ENCODE data around the gene PHLPP2. TPM values are rescaled to one million over a fixed set of nuclear protein-coding genes. Genes with fewer than 3 reads are reported as not detected.

PHLPP2 gene
- total RNA-seq, 1 experiment from 2014 or later = 15.7 TPM

DNA sequence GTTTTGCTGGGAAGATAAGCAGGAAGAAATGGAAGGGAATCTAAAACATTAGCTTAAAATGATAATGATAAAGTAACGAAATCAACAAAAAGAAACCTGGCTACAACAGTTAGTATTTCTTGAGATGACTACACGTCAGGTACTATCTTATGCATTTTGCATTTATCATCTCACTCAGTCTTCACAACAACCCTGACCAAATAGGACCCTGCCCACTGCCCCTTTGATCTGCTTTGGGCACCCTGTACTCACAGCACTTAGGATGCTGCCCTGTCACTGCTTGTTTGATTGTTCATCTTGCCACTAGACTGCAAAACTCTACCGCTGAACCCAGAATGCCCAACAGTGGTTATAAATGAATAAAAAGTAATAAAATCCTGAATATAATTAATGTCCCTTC lies 53.3 kb downstream of the PHLPP2 start:
- no peak for DNase-seq (ENCODE audit: low read depth)

DNA sequence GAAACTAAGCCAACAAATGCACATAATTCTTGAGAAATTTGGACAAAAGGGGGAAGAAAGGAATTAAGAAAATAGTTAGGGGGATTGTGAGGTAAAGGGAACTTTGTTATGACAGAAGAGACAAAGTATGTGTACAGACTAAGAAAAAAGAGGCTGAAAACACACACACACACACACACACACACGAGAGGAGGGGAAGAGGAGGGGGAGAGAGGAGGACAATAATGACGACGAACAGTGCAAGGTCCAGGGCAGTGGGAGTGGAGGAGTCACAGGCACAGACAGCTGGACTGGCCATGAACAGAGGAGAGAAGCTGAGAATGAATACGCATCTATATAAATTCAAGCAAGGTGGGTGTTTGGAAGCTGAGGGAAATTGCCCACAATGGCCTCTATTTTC lies 54.0 kb downstream of the PHLPP2 start:
- no peak for DNase-seq (ENCODE audit: low read depth)

DNA sequence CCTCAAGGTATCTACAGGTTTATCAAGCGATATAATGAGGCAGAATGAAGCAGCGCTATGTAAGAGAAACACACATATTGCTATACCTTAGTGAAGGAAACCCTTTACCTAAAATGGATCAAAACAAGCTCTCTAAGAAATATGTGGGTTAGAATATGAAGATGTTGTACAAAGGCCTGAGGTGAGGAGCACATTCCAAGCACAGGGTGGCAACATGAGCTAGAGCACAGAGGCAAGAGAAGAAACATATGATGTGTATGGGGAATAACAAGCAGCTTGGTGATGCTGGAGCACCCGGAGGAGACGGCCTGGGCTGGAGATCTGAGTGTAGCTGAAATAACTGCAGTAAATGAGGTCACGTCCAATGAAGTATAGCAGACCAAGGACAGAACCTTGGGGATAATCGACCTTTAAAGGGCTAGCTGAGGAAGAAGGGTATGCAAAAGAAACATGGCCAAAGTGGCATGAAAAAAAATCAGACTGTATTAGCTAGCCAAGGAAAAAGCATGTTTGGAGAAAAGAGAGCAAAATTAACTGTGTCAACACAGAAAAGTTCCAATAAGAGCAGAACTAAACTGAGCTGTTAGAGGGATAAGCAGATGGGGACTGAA lies 54.5 kb downstream of the PHLPP2 start:
- DNase-seq (ENCODE audit: low read depth) = peak; percentile 2

DNA sequence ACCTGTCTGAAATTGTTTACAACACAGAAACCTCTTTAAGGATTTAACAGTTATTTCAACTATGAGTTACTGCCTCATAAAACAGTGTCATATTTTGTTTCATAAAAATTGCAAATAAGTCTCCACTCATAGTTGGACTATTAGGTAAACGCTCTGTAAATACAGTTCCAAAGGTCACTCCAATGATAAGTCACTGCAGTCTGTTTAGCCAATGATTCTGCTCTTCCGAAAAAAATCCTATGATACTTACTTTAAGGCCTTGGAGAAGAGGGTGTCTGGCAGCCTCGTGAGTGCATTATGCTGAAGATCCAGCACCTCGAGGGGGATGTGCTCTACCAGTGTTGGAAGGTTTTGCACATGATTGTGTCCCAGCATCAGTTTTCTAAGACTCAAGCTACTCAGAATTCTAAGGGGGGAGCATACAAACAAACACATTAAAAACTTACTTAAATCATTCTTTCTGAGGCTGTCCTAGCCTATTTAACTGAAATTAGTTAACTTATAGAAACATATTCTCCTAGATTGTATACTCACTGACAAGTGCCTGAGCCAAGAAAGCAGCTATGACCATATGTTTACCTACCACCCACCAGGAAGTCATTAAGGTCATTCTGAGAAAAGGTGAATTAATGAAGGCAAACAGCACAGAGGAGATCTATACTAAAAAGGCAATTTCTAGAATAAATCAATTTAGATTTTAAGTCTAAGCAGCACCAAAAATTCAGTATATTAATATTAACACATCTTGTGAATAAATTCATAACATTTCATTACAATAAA lies 57.4 kb downstream of the PHLPP2 start:
- no peak for DNase-seq (ENCODE audit: low read depth)

DNA sequence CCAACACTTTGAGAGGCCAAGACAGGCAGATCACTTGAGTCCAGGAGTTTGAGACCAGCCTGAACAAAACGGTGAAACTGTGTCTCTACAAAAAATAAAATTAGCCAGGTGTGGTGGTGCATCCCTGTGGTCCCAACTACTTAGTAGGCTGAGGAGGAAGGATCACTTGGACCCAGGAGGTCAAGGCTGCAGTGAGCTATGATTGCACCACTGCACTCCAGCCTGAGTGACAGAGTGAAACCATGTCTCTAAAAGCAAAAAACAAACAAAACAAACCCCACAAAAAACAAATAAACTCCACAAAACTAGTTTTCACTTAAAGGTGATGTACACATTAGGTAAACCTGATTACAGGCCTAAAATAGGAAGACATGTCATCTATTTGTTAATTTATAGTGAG lies 58.2 kb downstream of the PHLPP2 start:
- DNase-seq (ENCODE audit: low read depth) = no peak

DNA sequence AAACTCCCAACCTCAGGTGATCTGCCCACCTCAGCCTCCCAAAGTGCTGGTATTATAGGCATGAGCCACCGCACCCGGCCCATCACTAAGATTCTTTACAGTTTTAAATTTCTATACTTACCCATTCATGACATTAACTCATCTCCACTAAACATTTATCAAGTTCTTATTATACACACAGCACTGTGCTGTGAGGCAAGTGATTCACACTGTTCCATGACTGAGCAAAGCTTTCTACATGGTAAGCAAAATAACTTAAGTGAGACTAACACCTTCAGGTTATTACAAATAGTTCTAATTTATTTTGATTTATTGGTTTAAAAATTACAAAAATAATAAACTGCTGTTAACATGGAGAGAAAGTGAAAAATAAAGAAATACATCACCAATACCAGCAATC lies 65.0 kb downstream of the PHLPP2 start:
- no peak for DNase-seq (ENCODE audit: low read depth)

DNA sequence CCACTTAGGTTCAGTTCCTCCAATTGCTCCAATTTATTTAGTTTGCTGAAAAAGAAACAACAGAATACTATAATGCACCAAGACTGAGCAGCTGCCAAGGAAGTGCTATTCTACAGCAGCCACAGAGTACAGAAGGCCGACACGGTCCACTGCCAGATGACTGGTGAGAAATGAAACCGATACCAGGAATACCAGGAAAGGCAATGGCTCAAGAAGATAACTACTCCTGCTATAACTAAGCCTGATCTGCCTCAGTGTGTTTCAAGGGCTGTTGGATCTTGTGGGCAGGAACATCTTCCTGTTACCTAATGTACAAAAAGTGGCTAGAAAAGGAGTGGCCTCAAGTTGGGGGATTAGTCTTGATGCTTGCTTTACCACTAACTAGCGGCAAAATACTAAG lies 65.7 kb downstream of the PHLPP2 start:
- DNase-seq (ENCODE audit: low read depth) = no peak

DNA sequence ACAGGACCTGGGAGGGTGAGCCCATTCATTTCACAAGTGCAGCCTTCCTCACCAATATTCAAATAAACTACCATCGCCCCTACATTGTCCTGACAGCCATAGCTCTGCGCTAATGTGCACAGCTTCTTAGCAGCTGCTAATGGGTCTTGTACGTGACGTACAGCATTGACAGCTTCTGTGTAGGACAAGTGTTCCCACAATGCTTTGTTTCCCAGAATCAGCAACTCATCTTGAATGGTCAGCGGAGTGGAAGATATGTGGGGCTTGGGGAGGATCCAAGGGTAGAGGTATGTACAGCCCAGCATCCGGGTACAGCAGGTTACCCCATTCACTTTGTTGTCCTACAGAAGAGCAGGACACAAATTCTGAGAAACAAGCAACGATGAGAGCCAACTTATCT lies 74.8 kb downstream of the PHLPP2 start:
- DNase-seq (ENCODE audit: low read depth) = no peak

DNA sequence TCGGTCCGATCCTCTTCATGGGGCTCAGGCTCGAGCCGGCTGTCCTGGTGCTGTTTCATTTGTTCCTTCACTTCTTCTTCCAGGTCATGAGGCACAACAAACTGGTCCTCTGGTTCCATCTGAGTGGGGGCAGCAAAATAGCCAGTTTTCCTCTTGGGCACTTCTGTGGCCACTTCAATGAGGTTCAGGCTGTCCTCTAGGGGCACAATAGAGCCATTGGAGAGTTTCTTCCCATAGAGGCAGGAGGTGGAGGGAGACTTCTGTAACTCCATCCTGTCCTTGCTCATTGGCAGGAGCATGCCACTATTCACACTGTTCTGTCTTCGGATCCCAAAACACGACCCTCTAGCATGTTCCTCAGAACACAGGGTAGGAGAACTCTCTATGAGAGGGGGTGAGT lies 75.6 kb downstream of the PHLPP2 start:
- DNase-seq (ENCODE audit: low read depth) = peak; percentile 20

DNA sequence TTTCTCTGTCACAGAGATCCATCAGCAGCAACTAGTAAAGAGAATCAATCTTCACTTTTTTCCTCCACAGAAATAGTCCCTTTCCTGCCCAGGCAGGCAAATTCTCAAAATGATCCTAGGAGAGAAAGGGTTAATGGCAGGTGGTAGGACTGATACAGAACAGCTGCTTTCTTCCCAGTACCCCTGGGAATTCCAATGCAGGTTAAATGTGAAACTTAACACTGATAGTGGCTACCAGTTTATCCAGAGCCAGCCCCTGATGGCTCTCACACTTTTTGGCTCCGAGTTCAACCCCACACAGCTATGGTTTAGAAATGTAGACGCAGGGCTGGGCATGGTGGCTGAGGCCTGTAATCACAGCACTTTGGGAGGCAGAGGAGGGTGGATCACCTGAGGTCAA lies 76.3 kb downstream of the PHLPP2 start:
- no peak for DNase-seq (ENCODE audit: low read depth)

DNA sequence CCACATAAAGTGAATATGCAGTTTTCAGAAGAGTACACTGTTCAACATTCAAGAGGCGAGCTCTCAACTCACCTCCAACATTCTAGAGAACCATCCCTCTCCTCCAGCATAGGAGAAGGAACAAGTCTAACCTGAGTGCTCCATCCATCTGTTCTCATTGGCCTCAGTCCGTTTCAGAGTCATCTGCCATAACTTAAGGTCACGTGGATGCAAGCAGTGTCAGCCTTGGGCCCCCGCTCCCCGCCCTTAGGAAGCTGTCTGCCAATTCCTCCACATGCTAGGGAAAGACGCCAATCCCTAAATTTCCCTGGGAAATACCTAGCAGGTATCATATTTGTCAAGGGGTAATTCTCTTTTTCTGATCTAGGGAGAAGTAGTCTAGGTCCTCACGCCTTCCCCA lies 77.1 kb downstream of the PHLPP2 start:
- no peak for DNase-seq (ENCODE audit: low read depth)

DNA sequence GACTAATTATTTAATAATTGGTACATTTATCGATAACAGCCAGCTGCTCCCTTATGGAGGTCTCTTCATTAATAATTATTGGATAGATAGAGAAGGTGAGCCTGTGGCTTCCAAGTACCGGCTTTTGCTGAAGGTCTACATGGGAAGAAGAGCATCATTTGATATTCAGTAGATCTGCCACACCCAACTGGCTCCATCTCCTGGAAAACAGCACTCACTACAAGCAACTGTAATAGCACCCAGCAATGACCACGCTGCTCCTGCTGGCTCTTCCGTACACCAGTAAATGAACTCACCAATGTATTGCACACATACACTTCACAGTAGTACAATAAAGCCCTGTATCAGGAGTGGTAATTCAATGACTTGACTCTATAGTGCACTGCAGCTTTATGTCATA lies 79.1 kb downstream of the PHLPP2 start:
- peak; percentile 26 for DNase-seq (ENCODE audit: low read depth)

DNA sequence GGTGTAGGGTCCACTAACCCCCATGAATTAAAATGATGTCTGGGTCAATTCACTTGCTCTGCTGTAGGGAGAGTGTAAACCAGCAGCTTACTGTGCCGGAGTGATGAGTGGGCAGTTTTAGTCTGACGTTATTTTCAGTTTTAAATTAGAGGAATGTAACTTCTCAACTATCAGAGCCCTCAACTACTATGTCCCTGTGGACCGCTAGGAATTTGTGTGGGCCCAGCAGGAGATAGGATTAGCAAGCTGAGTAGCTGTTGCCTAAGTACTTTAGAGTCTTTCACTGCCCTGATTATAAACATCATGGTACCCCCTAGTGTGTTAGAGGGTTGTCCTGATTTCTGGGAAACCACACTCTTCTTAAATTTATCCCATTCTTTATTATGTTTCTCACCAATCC lies 87.1 kb downstream of the PHLPP2 start:
- no peak for DNase-seq (ENCODE audit: low read depth)

DNA sequence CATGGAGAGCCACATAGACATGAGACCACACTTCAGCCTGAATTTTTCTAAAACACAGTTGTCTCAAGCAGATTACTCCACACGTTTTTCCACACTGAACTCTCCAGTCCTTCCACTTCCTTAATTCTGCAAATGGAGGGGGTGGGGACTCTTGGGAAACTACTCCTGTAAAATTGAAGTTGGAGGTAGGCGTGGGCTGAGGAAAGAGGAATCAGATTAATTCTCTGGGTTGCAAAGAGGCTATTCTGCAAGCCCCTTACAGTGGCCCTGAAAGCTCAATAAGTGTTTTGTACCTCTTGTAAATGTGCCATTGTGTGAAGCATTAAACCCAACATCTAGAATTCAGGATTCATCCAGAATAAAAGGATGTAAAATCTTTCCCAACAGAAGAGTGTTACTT lies 88.9 kb downstream of the PHLPP2 start:
- DNase-seq (ENCODE audit: low read depth) = no peak

DNA sequence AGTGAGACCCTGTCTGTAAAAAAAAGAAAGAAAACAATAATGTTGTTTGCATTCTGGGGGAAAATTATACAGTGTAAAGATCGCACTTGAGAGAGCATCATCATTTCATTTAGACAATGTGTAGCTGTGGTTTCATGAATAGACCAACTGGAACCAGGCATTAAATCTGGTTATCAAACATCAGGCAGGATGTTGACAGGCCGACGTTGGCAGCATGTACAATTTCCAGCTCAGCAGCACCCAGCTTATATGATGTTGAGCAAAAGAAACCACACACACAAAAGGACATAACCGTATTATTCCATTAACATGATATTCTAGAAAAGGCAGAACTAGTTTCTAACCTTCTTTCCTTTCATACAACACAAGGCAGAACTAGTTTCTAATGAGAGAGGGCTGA lies 92.7 kb downstream of the PHLPP2 start:
- no peak for DNase-seq (ENCODE audit: low read depth)

DNA sequence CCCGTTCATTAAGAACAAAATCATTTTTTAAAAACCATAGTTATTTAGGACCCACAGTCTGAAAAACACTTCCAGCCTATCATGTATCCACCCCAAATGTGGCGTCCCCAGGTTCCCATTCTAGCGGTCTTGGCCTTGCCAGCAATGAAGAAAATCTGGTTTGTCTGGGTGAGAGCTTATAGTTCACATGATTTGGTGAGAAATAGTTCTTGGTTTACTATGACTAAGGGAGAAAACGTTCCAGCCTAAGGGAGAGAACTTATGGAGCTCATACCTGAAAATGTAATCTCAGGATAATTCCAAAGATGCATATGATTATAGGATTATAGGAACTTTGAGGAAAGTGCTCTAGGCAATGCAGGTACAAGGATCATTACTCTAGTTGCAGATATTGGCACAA lies 93.7 kb downstream of the PHLPP2 start:
- DNase-seq (ENCODE audit: low read depth) = no peak

DNA sequence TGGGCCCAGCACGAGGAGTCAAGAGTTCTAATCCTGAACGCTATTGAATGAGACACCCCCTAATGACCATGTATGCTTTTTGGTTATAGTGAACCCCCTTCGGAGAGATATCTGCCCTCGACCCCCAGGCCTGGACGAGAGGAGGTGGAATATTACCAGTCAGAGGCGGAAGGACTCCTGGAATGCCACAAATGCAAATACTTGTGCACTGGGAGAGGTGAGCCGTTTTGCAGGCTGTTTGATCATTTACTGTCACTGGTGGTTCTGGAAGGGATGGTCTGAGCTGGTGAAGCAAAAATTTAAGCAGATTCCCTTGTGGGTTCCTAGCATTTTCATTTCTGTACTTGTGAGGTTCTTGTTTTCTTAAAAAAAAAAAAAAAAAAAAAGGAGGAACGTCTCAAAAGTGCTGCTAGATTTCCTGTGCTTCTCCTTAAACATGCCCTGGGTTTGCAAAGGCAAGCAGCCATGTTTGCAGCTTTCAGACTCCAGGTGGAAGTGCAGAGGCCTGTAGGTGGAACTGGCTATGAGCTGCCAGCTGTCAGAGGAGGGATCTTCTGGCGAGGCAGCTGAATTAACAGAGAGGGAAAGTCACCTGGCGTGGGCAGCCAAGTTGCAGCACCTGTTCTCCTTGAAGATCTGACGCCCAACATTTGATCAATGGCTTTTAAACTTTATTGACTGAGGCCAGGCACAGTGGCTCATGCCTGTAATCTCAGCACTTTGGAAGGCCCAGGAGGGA lies 95.1 kb downstream of the PHLPP2 start:
- no peak for DNase-seq (ENCODE audit: low read depth)

DNA sequence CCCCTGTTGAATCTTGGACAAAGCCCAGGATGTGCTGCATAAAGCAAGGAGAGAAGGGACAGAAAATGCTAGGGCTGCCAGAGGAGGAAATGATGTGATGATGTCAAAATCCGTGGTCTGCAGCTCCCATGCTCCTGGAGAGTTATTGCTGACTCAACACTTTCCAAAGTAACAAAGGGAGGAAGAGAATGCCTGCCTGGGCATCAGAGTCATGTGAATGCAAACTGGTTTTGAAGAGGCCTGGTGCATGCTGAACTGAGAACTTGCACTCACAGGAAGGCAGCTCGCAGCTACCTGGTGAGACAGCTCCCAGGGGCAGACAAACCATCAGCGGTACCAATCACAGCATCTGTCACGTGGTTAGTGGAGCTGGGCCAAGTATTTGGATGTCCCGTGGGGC lies 95.7 kb downstream of the PHLPP2 start:
- peak; percentile 51 for DNase-seq (ENCODE audit: low read depth)

DNA sequence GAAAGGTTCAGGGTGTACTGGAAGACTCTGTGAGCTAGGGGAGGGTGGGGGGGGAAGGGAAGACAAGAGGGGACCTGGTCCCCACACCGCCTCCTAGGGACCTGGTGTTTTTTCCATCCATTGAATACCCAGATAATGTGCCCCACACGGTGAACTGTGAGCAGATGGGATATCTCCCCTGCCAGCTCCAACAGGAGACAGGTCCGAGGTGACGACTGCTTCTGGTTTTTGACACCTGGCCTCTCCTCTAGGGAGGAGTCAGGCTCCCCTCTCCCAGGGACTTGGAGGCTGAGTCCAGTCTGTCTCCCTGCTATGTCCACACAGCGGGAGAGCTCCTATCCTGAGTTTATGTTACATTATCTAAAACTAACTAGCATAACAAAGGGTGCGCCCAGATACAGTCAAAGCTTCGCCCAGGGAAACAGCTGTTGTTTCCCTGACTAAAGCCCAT lies 96.7 kb downstream of the PHLPP2 start:
- no peak for DNase-seq (ENCODE audit: low read depth)

DNA sequence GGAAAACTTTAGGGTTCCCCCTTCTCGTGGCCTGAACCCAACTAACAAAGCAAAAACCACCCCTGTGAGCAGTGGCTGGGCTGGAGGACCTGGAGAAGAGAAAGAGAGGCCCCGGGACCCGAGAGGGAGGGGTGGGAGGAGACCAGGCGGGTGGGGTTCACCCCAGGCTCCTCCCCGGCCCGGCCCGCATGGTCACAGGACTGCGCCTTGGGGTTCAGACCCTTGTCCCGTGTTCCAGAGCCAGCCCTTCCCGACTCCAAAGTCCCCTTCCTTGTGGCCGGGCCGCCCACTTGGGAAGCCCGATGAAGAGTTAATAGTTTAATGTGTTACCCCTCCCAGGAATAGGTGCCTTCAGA lies 97.7 kb downstream of the PHLPP2 start:
- DNase-seq (ENCODE audit: low read depth) = no peak

DNA sequence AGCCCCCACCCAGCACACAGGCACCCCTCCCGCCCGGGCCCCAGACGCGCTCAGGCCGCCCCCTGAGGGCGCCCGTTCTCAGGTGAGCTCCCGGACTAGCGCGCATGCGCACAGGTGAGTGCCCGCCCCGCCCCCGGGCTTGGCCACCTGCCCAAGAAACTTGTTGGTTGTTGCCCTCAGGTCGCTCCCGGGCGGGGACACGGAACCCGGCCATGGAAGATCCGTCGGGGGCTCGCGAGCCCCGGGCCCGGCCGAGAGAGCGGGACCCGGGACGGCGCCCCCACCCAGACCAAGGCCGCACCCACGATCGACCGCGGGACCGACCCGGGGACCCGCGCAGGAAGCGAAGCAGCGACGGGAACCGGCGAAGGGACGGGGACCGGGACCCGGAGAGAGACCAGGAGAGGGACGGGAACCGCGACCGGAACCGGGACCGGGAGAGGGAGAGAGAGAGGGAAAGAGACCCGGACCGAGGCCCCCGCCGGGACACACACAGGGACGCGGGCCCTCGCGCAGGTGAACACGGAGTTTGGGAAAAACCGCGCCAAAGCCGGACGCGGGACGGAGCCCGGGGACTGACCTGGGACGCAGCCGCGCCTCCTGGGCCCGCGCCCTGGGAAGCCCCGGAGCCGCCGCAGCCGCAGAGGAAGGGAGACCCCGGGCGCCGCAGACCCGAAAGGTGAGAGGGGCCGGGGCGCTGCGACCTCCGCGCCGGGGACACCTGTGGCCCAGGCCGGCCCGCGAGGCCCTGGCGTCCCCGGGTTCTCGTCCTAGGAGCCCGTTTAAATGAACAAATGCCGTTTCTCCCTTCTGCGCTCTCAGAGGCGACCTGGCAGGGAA lies 98.3 kb downstream of the PHLPP2 start, which contains the start of gene MARVELD3:
Gene MARVELD3, plus strand, starts transcription at position 167 of the 840 bp plus-strand sequence. Its CDS starts 46 bp downstream, at position 213.
- DNase-seq (ENCODE audit: low read depth) = no peak
